Endothelial cell of umbilical vein (primary cell): ENCODE measurements around the gene ZSWIM4. TPM values are rescaled to one million over a fixed set of nuclear protein-coding genes. Genes with fewer than 3 reads are reported as not detected.

ENCODE experiments used
- BruUV-seq: library from RNA; stranded (reverse); fragments of 400-500 nt; replicated peaks from 2 replicates; lab custom pipeline; 2021; lab: Mats Ljungman, UMichigan
- CTCF ChIA-PET: fragments of 300-600, 350-600 bp; sonication (Branson Sonifier 250); formaldehyde crosslinking; loops from one replicate; lab custom pipeline; 2021; ENCODE audit warnings: antibody characterized with exemption, inconsistent platforms; lab: Charles Lee
- POLR2A ChIA-PET: fragments of 300-600, 350-600 bp; sonication (Branson Sonifier 250); formaldehyde crosslinking; loops from one replicate; lab custom pipeline; 2021; ENCODE audit warnings: antibody characterized with exemption, inconsistent platforms; lab: Charles Lee
- DNase-seq: peaks from one replicate; pipeline ENCODE4 v3.0.0-alpha.2; 2011; ENCODE audit warnings: low read depth, low spot score
- FAIRE-seq: peaks from 2 replicates; lab custom pipeline; 2011; peaks lifted over from hg19 to GRCh38; lab: Jason Lieb, UNC
- H2AFZ ChIP-seq: 2 replicates; pipeline ENCODE4 v1.6.0; 2012; ENCODE audit warnings: low read depth, low read length, control low read depth, inconsistent platforms
- H3K27ac ChIP-seq: 2 replicates; pipeline ENCODE4 v1.5.1; 2011; ENCODE audit warnings: low read depth, mild to moderate bottlenecking, control low read depth, low read length, moderate library complexity; ENCODE audit not compliant: insufficient read depth
- H3K27me3 ChIP-seq, 2 experiments: 2 replicates each; pipeline versions ENCODE4 v1.6.0 to v1.6.1; 2011; ENCODE audit warnings: low read length in 2 of 2, mixed read lengths in 1 of 2; ENCODE audit not compliant: control insufficient read depth in 2 of 2, insufficient read depth in 2 of 2
- H3K36me3 ChIP-seq, 2 experiments: 2 replicates in 1 of 2; 3 replicates in 1 of 2; pipeline ENCODE4 v1.5.1; 2011; ENCODE audit warnings: low read length in 2 of 2, mild to moderate bottlenecking in 1 of 2, moderate library complexity in 1 of 2; ENCODE audit not compliant: control insufficient read depth in 2 of 2, insufficient read depth in 2 of 2; ENCODE audit errors: extremely low read depth in 1 of 2
- H3K4me1 ChIP-seq: 3 replicates; pipeline ENCODE4 v1.5.1; 2011; ENCODE audit warnings: mild to moderate bottlenecking, low read length; ENCODE audit not compliant: control insufficient read depth, insufficient read depth; ENCODE audit errors: extremely low read depth
- H3K4me2 ChIP-seq: 2 replicates; pipeline ENCODE4 v1.6.1; 2011; ENCODE audit warnings: low read length, control low read depth, mixed read lengths; ENCODE audit not compliant: insufficient read depth
- H3K4me3 ChIP-seq, 3 experiments: fragments of 200-600 bp in 1 of 3; sonication (generic), shearing (Covaris generic) in 1 of 3; replicated peaks in 1 of 3; 2 replicates each; pipeline ENCODE4 v1.5.1; 2011 to 2016; ENCODE audit warnings: control low read depth in 3 of 3, low read length in 3 of 3, mild to moderate bottlenecking in 2 of 3, inconsistent platforms in 1 of 3, low read depth in 1 of 3, moderate library complexity in 1 of 3; ENCODE audit not compliant: insufficient read depth in 1 of 3
- H3K79me2 ChIP-seq: 2 replicates; pipeline ENCODE4 v1.6.0; 2012; ENCODE audit warnings: low read length, inconsistent platforms; ENCODE audit not compliant: control insufficient read depth, insufficient read depth
- H3K9ac ChIP-seq: replicated peaks from 2 replicates; pipeline ENCODE3; 2011; ENCODE audit warnings: low read length, control low read depth; ENCODE audit not compliant: insufficient read depth; ENCODE audit errors: extremely low read depth
- H3K9me1 ChIP-seq: replicated peaks from 3 replicates; pipeline ENCODE4 v1.6.0; 2011; ENCODE audit warnings: mild to moderate bottlenecking, low read length; ENCODE audit not compliant: control insufficient read depth, insufficient read depth; ENCODE audit errors: extremely low read depth
- H3K9me3 ChIP-seq: replicated peaks from 2 replicates; pipeline ENCODE4 v1.5.1; 2012; ENCODE audit warnings: low read length, inconsistent platforms; ENCODE audit not compliant: control insufficient read depth, insufficient read depth
- H4K20me1 ChIP-seq: replicated peaks from 2 replicates; pipeline ENCODE3; 2011; ENCODE audit warnings: mild to moderate bottlenecking, low read length; ENCODE audit not compliant: control insufficient read depth, insufficient read depth; ENCODE audit errors: extremely low read depth
- CTCF ChIP-seq, 2 donors: IDR thresholded peaks; 1 replicate in 1 of 2; 2 replicates in 1 of 2; pipeline ENCODE4 v1.5.1; 2011; ENCODE audit warnings: low read length in 2 of 2, mild to moderate bottlenecking in 2 of 2, moderate library complexity in 2 of 2, control low read depth in 1 of 2, inconsistent platforms in 1 of 2, low read depth in 1 of 2; ENCODE audit not compliant: insufficient read depth in 1 of 2; ENCODE audit errors: extremely low read depth in 1 of 2
- EZH2 ChIP-seq: IDR thresholded peaks from 2 replicates; pipeline ENCODE4 v1.6.1; 2012; ENCODE audit warnings: borderline replicate concordance, low read depth, mild to moderate bottlenecking, moderate library complexity, low read length, inconsistent platforms; ENCODE audit not compliant: severe bottlenecking
- FOS ChIP-seq: IDR thresholded peaks from 2 replicates; pipeline ENCODE4 v1.6.1; 2011; ENCODE audit warnings: mild to moderate bottlenecking, low read length, moderate library complexity, borderline replicate concordance; ENCODE audit not compliant: insufficient read depth
- GATA2 ChIP-seq: IDR thresholded peaks from 2 replicates; pipeline ENCODE4 v1.7.0; 2011; ENCODE audit warnings: low read depth, mild to moderate bottlenecking, moderate library complexity, mixed read lengths, low read length; ENCODE audit not compliant: insufficient read length, insufficient read depth
- JUN ChIP-seq: IDR thresholded peaks from 2 replicates; pipeline ENCODE4 v1.6.1; 2011; ENCODE audit warnings: borderline replicate concordance, low read depth; ENCODE audit not compliant: insufficient read length, insufficient read depth
- MYC ChIP-seq: IDR thresholded peaks from one replicate; pipeline ENCODE4 v1.6.1; 2011; ENCODE audit warnings: mild to moderate bottlenecking, low read depth, low read length
- POLR2A ChIP-seq: IDR thresholded peaks from 2 replicates; pipeline ENCODE4 v1.6.1; 2012; ENCODE audit warnings: low read depth, mild to moderate bottlenecking, control low read depth, low read length
- POLR2AphosphoS5 ChIP-seq: IDR thresholded peaks from 2 replicates; pipeline ENCODE4 v1.6.1; 2012; ENCODE audit warnings: low read depth, mild to moderate bottlenecking, control low read depth, low read length, moderate library complexity; ENCODE audit not compliant: insufficient read depth
- dilution Hi-C: fragments of 300-500 bp; cut with MboI; formaldehyde crosslinking; loops from one replicate; pipeline ENCODE4 v1.15.0; 2019; ENCODE audit warnings: low sequenced_read_pairs; ENCODE audit not compliant: extremely low pct_ligation_motif_present
- intact Hi-C: fragments of 100-400 bp; cut with micrococcal nuclease; formaldehyde crosslinking; loops from one replicate; pipeline ENCODE4 v1.10.0; 2022
- polyA plus RNA-seq, 4 experiments: library from polyadenylated mRNA; depleted of rRNA in 3 of 4; stranded (reverse) in 3 of 4; unstranded in 1 of 4; fragments of >200 nt; gene quantifications; 2 replicates each; pipeline versions ENCODE4 v1.2.1 to v1.2.3, GENCODE V29; 2011 to 2012; ENCODE audit warnings: missing spikeins in 1 of 4
- total RNA-seq: library from RNA; stranded (reverse); gene quantifications from 2 replicates; pipeline ENCODE4 v1.2.3, GENCODE V29; 2021
- TF ChIP-seq, protein P1 (sequence below): IDR thresholded peaks from 2 replicates; pipeline ENCODE4 v1.6.1; 2011; ENCODE audit not compliant: insufficient read depth, insufficient read length

Gene ZSWIM4
- total and polyA plus RNA-seq, 2 donors (not counting 3 experiments of a cell fraction or from before 2014, with no cell fraction given) = 12.7 to 26.6 TPM

DNA sequence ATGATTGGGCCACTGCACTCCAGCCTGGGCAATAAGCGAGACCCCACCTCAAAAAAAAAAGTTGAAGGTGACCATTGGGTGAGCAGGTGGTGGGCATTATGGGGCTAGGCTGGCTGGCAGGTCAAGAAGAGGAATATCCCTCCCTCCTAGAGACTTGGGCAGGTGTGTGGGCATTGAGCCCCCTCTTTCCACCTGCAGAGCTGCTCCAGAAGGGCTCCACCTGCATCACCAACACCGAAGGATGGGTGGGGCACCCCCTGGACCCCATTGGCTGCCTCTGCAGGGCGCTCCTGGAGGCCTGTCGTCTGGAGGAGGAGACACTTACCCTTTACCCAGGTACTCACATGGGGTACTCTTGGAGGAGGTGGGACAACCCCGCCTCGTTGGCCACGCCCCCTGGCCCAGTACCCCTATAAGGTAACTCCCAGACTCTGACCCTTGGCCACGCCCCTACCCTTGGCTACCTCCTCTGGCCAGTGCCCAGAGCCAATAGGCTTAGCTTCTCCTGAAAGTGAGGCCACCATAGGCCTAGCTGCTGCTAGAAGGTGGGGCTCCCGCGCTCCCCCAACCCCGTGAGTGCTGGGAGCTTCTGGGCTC, 21.9 kb downstream of the ZSWIM4 start:
- TF ChIP-seq EZH2 = no peak
- no peak for TF ChIP-seq GATA2
- H3K9me1 ChIP-seq = no peaks in the 10 kb centered on the region
- H3K9ac ChIP-seq = no peak overlapping the region
- H3K4me3 ChIP-seq = no peak overlapping the region
- H3K27me3 ChIP-seq = no peaks in the 10 kb centered on the region
- H2AFZ ChIP-seq = no peak overlapping the region
- H3K4me1 ChIP-seq = no peaks in the 10 kb centered on the region
- FAIRE-seq (no peak), DNase-seq (no peak)
- POLR2A ChIA-PET = no interaction called here
- intact Hi-C loops (no loop called here), dilution Hi-C loops (no loop called here)
- H4K20me1 ChIP-seq = no peaks in the 10 kb centered on the region
- CTCF ChIA-PET = interaction anchor here (2.0 kb wide), 1 partner anchor 29 kb away, joined by 5 read pairs; no protein-coding TSS in a partner anchor
- no peaks in the 10 kb centered on the region for H3K9me3 ChIP-seq
- no TSS peak for BruUV-seq
- H3K36me3 ChIP-seq = peaks cover 4 to 33% of the 10 kb centered on the region in 2 experiments
- no peak overlapping the region for H3K4me2 ChIP-seq
- no peaks in the 10 kb centered on the region for H3K79me2 ChIP-seq
- no peak overlapping the region for H3K27ac ChIP-seq

DNA sequence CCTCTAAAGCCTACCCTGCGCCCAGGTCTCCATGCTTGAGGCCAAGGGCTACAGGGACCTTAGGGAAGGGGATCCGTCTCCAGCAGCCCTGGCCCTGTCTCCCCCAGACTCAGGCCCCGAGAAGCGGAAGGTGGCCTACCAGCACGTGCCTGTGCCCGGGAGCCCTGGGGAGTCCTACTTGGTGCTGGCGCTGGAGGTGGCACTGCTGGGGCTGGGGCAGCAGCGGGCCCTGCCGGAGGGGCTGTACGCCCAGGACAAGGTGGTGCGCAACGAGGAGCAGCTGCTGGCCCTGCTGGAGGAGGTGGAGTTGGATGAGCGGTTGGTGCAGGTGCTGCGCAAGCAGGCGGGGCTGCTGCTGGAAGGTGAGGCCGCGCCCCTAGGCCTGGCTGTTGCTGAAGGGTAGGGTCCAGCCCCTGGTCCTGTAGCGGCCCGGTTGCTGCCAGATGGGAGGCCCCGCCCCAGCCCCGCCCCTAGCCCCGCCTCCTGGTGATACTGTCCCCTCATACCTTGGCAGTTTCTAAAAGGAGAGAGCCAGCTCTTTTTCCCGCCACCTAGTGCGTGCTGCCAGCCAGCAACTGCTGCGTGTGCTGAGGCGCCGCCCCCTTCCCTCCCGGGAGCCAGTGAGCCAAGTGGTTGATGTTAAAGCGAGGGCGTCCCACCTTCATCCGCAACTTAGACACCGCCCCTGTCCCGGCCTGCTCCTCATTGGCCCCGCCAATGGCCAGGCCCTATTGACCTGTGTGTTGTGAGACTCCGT, 22.6 kb downstream of the ZSWIM4 start:
- Histone ChIP-seq H3K79me2 (no peaks in the 10 kb centered on the region), H3K4me1 (no peaks in the 10 kb centered on the region), H3K27ac (no peak overlapping the region), H3K27me3 (no peaks in the 10 kb centered on the region), H3K4me3 (no peak overlapping the region), H4K20me1 (no peaks in the 10 kb centered on the region), H3K4me2 (no peak overlapping the region), H3K9me1 (no peaks in the 10 kb centered on the region), H3K9me3 (no peaks in the 10 kb centered on the region), H3K9ac (no peak overlapping the region), H2AFZ (no peak overlapping the region), H3K36me3 (peaks cover 3 to 32% of the 10 kb centered on the region in 2 experiments)
- intact Hi-C loops (no loop called here), dilution Hi-C loops (no loop called here)
- DNase-seq (no peak), FAIRE-seq (no peak)
- BruUV-seq = no TSS peak
- TF ChIP-seq EZH2 = no peak
- no peak for TF ChIP-seq POLR2A
- TF ChIP-seq CTCF (IDR thresholded peaks at IDR 0.05; ENCODE audit: extremely low read depth in 1 of 2, insufficient read depth in 1 of 2, low read depth in 1 of 2, low read length in 2 of 2) = no peak
- no peak for TF ChIP-seq GATA2
- TF ChIP-seq, protein P1, sequence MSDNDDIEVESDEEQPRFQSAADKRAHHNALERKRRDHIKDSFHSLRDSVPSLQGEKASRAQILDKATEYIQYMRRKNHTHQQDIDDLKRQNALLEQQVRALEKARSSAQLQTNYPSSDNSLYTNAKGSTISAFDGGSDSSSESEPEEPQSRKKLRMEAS = no peak
- no peak for TF ChIP-seq POLR2AphosphoS5
- no peak for TF ChIP-seq MYC
- no peak for TF ChIP-seq FOS
- TF ChIP-seq JUN = no peak
- CTCF ChIA-PET = interaction anchor here (3.0 kb wide), 1 partner anchor 19 kb away, joined by 6 read pairs; no protein-coding TSS in a partner anchor
- POLR2A ChIA-PET = no interaction called here
